ENCODE data around the gene LRFN4.

Gene LRFN4

DNA sequence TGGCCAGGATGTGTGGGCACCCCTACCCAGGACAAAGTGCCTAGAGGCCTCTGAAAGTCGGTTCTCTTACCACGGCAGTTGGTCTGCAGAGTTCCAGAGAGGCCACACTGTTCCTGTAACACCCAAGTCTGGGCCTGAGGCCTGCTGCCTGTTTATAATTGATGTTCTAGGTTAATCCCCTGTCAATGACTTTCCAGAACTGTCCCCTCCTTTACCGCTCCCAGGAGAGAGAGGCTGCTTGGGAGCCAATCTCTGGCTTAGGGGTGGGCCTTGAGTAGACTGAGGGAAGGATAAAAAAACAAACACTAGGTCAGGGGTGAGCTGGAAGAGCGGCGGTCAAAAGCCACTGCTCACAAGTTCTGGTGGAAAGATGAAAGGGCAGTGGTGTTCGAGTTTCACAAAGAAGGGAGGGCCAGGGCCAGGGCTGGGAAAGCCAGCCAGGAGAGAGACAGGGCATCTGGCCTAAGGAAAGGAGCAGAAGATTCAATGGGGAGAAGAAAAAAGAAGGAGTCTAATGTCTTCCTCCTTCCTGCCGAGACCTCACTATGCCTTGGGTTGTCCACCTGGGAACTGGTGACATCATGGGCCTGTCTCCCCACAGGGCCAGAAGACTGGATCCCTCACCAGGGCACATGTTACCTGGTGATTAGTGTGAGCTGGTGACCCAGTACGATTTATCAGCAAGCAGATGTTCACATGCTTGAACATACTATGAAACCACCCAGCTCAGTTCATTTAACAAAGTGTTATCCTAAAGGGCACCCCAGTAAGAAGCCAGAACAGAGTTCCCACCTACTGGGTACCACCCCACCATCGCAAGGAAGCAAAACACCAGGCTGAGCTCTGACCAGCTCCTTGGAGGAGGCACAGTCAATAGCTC is 51.1 kb downstream of the LRFN4 start:
- Histone ChIP-seq H3K4me1 (ENCODE audit: control insufficient read depth, low read depth, low read length) (peaks cover 26% of the 10 kb centered on the region), H3K9me3 (ENCODE audit: control insufficient read depth, low read depth, low read length) (no peaks in the 10 kb centered on the region), H3K27me3 (ENCODE audit: control insufficient read depth, insufficient read depth, low read length) (no peaks in the 10 kb centered on the region), H3K9ac (ENCODE audit: low read length) (no peak overlapping the region), H3K4me3 (ENCODE audit: low read length) (no peak overlapping the region), H3K27ac (ENCODE audit: low read length) (no peak overlapping the region), H3K36me3 (ENCODE audit: control insufficient read depth, low read depth, low read length) (no peaks in the 10 kb centered on the region)

DNA sequence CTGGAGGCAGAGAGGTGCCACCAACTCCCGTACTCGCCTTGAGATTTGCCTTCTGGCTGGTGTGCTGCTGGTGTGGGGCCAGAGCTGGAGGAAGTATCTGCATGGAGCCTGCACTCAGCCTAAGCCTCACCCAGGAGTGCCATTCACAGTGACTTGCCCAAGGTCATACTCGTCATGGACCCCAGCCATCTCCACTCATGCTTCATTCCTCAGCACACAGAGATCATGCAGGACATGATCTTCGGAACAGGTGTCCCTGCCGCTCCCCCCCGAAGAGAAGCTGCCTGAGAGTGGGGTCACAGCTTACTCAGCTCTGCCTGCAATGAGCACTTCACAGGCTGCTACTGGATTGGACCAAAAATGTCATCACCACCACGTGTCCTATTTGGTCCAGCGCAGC is 52.3 kb downstream of the LRFN4 start:
- no peak overlapping the region for H3K9ac ChIP-seq (ENCODE audit: low read length)
- H3K4me3 ChIP-seq (ENCODE audit: low read length), result no peak overlapping the region
- peaks cover 27% of the 10 kb centered on the region for H3K4me1 ChIP-seq (ENCODE audit: control insufficient read depth, low read depth, low read length)
- no peak overlapping the region for H3K27ac ChIP-seq (ENCODE audit: low read length)
- H3K36me3 ChIP-seq (ENCODE audit: control insufficient read depth, low read depth, low read length), result no peaks in the 10 kb centered on the region
- H3K9me3 ChIP-seq (ENCODE audit: control insufficient read depth, low read depth, low read length), result no peaks in the 10 kb centered on the region
- no peaks in the 10 kb centered on the region for H3K27me3 ChIP-seq (ENCODE audit: control insufficient read depth, insufficient read depth, low read length)

DNA sequence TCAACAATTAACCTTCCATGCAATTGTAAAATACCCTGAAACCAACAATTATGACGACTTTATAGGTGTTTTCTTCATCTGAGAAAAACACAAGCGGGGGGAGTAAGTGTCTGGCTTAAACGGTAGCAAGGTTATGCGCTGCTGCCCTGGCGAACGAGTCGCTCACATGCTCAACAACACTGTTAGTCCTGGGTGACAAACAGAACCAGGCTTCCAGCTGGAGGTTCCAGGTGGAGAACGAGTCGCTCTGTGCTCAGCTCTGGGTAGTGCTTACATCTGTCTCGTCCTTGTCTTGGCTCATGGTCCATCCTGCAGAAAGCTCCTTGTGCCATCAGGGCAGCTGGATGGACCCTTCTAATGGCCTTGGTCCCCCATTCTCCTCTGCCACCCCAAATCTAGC is 53.2 kb downstream of the LRFN4 start:
- no peak overlapping the region for H3K9ac ChIP-seq (ENCODE audit: low read length)
- H3K36me3 ChIP-seq (ENCODE audit: control insufficient read depth, low read depth, low read length), result no peaks in the 10 kb centered on the region
- no peak overlapping the region for H3K4me3 ChIP-seq (ENCODE audit: low read length)
- no peaks in the 10 kb centered on the region for H3K9me3 ChIP-seq (ENCODE audit: control insufficient read depth, low read depth, low read length)
- peaks cover 25% of the 10 kb centered on the region for H3K4me1 ChIP-seq (ENCODE audit: control insufficient read depth, low read depth, low read length)
- H3K27ac ChIP-seq (ENCODE audit: low read length), result no peak overlapping the region
- H3K27me3 ChIP-seq (ENCODE audit: control insufficient read depth, insufficient read depth, low read length), result no peaks in the 10 kb centered on the region

All from iPS-18a (cell line).